A549 (cell line): ENCODE data around the gene SMIM9.

ENCODE experiments used
- CEBPB ChIP-seq, 2 experiments: fragments of >200 bp in 1 of 2; sonication (Bioruptor Twin) in 1 of 2; formaldehyde crosslinking in 1 of 2; IDR thresholded peaks; 2 replicates each; pipeline ENCODE4 v1.6.1; 2012 to 2016
- E2F6 ChIP-seq: IDR thresholded peaks from 2 replicates; pipeline ENCODE4 v1.6.1; 2012; ENCODE audit warnings: low read depth, borderline replicate concordance
- ESRRA ChIP-seq: fragments of 150-350 bp; IDR thresholded peaks from 2 replicates; pipeline ENCODE4 v1.6.1; 2014; ENCODE audit warnings: mild to moderate bottlenecking, low read length, borderline replicate concordance
- FOSL2 ChIP-seq, 2 experiments: fragments of 450-650 bp in 1 of 2; fragments of >200 bp in 1 of 2; sonication (Bioruptor Twin) in 1 of 2; formaldehyde crosslinking; IDR thresholded peaks; 2 replicates each; pipeline versions ENCODE4 v1.5.0 to v1.6.1; 2016 to 2020; ENCODE audit warnings: mild to moderate bottlenecking in 1 of 2, moderate library complexity in 1 of 2
- JUNB ChIP-seq: fragments of >200 bp; sonication (Bioruptor Twin); formaldehyde crosslinking; IDR thresholded peaks from 2 replicates; pipeline ENCODE4 v1.6.1; 2016
- MAFK ChIP-seq: fragments of 450-650 bp; IDR thresholded peaks from 2 replicates; pipeline ENCODE4 v1.6.1; 2014; ENCODE audit not compliant: partially characterized antibody
- POLR2A ChIP-seq: IDR thresholded peaks from 2 replicates; pipeline ENCODE4 v1.6.1; 2012; ENCODE audit warnings: mild to moderate bottlenecking, low read length
- RAD21 ChIP-seq, 2 experiments: fragments of >200 bp in 1 of 2; sonication (Bioruptor Twin) in 1 of 2; formaldehyde crosslinking in 1 of 2; IDR thresholded peaks in 1 of 2; conservative IDR thresholded peaks in 1 of 2; 2 replicates in 1 of 2; 3 replicates in 1 of 2; pipeline ENCODE4 v1.6.1; 2012 to 2018; ENCODE audit warnings: inconsistent platforms in 1 of 2
- ZFP36 ChIP-seq: fragments of 450-650 bp; IDR thresholded peaks from 2 replicates; pipeline ENCODE4 v1.6.1; 2014; ENCODE audit warnings: borderline replicate concordance; ENCODE audit not compliant: partially characterized antibody
- TF ChIP-seq, protein P1 (sequence below): fragments of >200 bp; sonication (Bioruptor Twin); formaldehyde crosslinking; IDR thresholded peaks from 3 replicates; pipeline ENCODE4 v1.5.1; 2016
- TF ChIP-seq, protein P2 (sequence below): fragments of 150-350 bp; IDR thresholded peaks from 2 replicates; pipeline ENCODE4 v1.6.1; 2014; ENCODE audit warnings: low read depth, mild to moderate bottlenecking, low read length
- TF ChIP-seq, protein P3 (sequence below): IDR thresholded peaks from 2 replicates; pipeline ENCODE4 v1.6.1; 2012

- no peak for TF ChIP-seq E2F6
- TF ChIP-seq, protein P1, sequence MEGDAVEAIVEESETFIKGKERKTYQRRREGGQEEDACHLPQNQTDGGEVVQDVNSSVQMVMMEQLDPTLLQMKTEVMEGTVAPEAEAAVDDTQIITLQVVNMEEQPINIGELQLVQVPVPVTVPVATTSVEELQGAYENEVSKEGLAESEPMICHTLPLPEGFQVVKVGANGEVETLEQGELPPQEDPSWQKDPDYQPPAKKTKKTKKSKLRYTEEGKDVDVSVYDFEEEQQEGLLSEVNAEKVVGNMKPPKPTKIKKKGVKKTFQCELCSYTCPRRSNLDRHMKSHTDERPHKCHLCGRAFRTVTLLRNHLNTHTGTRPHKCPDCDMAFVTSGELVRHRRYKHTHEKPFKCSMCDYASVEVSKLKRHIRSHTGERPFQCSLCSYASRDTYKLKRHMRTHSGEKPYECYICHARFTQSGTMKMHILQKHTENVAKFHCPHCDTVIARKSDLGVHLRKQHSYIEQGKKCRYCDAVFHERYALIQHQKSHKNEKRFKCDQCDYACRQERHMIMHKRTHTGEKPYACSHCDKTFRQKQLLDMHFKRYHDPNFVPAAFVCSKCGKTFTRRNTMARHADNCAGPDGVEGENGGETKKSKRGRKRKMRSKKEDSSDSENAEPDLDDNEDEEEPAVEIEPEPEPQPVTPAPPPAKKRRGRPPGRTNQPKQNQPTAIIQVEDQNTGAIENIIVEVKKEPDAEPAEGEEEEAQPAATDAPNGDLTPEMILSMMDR: no peak
- no peak for TF ChIP-seq POLR2A
- no peak for TF ChIP-seq CEBPB (IDR thresholded peaks at IDR 0.05)
- TF ChIP-seq FOSL2 (IDR thresholded peaks at IDR 0.05): no peak
- no peak for TF ChIP-seq FOSL2 (CRISPR knock-in tag; IDR thresholded peaks at IDR 0.05)
- TF ChIP-seq MAFK: no peak
- TF ChIP-seq, protein P2, sequence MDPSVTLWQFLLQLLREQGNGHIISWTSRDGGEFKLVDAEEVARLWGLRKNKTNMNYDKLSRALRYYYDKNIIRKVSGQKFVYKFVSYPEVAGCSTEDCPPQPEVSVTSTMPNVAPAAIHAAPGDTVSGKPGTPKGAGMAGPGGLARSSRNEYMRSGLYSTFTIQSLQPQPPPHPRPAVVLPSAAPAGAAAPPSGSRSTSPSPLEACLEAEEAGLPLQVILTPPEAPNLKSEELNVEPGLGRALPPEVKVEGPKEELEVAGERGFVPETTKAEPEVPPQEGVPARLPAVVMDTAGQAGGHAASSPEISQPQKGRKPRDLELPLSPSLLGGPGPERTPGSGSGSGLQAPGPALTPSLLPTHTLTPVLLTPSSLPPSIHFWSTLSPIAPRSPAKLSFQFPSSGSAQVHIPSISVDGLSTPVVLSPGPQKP: no peak
- TF ChIP-seq ZFP36: no peak
- TF ChIP-seq RAD21 (conservative IDR thresholded peaks at IDR 0.05 in 1 of 2, IDR thresholded peaks at IDR 0.05 in 1 of 2): no peak
- TF ChIP-seq, protein P3, sequence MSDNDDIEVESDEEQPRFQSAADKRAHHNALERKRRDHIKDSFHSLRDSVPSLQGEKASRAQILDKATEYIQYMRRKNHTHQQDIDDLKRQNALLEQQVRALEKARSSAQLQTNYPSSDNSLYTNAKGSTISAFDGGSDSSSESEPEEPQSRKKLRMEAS: no peak
- TF ChIP-seq ESRRA: no peak
- no peak for TF ChIP-seq JUNB
These were observed 42.5 kb downstream of the SMIM9 start for GRCh38 chrX:154791939-154792338.
